GM21526 (cell line): ENCODE data around the gene MINK1.

Experiments
- ATAC-seq: cut with Tn5 transposase; IDR thresholded peaks from one replicate; pipeline ENCODE4 v1.9.1; 2021; ENCODE audit warnings: moderate library complexity; ENCODE audit not compliant: unreplicated experiment, low FRiP score

Gene MINK1

GRCh38 chr17:4944163-4944553 is 111.0 kb downstream of the MINK1 start:
- no peak for ATAC-seq

- no peak for ATAC-seq
Observed at GRCh38 chr17:4944554-4945175, 111.5 kb downstream of the MINK1 start.

GRCh38 chr17:4945176-4945943 is 112.2 kb downstream of the MINK1 start:
- ATAC-seq = no peak

GRCh38 chr17:4945944-4946280 is 112.8 kb downstream of the MINK1 start:
- no peak for ATAC-seq

- no peak for ATAC-seq
Observed at GRCh38 chr17:4946312-4946976, 113.3 kb downstream of the MINK1 start.

GRCh38 chr17:4947010-4947410 is 113.9 kb downstream of the MINK1 start:
- no peak for ATAC-seq
